ENCODE data around the gene TMSB4X. TPM values are rescaled to one million over a fixed set of nuclear protein-coding genes. Genes with fewer than 3 reads are reported as not detected.

The TMSB4X gene
- total and polyA plus RNA-seq, 2 of the 8 experiments (the other 6 are each of a cell fraction or from before 2014, with no cell fraction given): 2,063 to 2,112 TPM

DNA sequence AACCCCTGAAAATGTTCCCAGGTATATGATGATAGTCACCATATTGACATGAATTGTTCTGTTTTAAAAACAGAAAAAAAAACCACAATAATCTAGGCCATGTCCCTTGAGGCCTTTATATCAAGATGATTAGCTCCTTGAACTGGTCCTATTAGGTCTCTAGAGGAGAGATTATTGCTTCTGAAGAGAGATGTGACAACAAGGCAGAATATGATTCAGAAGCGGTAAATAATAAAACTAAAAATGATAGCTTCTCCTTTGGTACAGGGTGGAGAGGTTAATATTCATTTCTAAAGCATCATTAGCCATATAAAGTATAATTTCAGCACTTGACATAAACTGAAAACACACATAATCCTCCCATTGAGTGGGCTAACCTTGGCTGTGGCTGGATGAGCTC, 42.7 kb upstream of the TMSB4X start:
- H3K23me2 ChIP-seq (ENCODE audit: low read depth, low read length): no peaks in the 10 kb centered on the region
- no peaks in the 10 kb centered on the region; a peak in 1 of 4 replicates for H3K9me3 ChIP-seq (ENCODE audit: insufficient read depth in 2 of 2, low read depth in 1 of 2, low read length in 1 of 2)
- no peak overlapping the region for H2BK12ac ChIP-seq (ENCODE audit: low read depth, low read length)
- no peaks in the 10 kb centered on the region for H3K4me1 ChIP-seq (replicated peaks in 1 of 4; ENCODE audit: control insufficient read depth in 3 of 4, insufficient read depth in 4 of 4, low read length in 3 of 4)
- H3K79me2 ChIP-seq (ENCODE audit: control insufficient read depth in 1 of 2, insufficient read depth in 2 of 2, low read length in 2 of 2): no peaks in the 10 kb centered on the region
- no peak overlapping the region for H3K4me3 ChIP-seq (ENCODE audit: extremely low read depth in 1 of 4, insufficient read depth in 2 of 4, low read depth in 3 of 4, low read length in 4 of 4)
- no peaks in the 10 kb centered on the region for H3K27me3 ChIP-seq (replicated peaks in 1 of 4; ENCODE audit: control insufficient read depth in 3 of 4, extremely low read depth in 1 of 4, insufficient read depth in 3 of 4, low read length in 3 of 4)
- H2BK20ac ChIP-seq (ENCODE audit: low read length): no peak overlapping the region
- no peak overlapping the region for H3K23ac ChIP-seq (ENCODE audit: insufficient read length)
- H3K18ac ChIP-seq (ENCODE audit: extremely low read depth, low read length): no peak overlapping the region
- 78% methylated on average over 1 of the region's 1 CpG; no CpG with 5 or more reads in 1 of the 2 experiments for WGBS, 2 experiments (ENCODE audit: extremely low coverage in 1 of 2, insufficient coverage in 1 of 2, insufficient read length in 1 of 2, insufficient replicate concordance in 2 of 2, low coverage in 1 of 2, low lambda C conversion rate in 2 of 2, missing lambda C conversion rate in 1 of 2)
- ChIA-PET CTCF (ENCODE audit: partially characterized antibody) (no interaction called here), POLR2A (ENCODE audit: partially characterized antibody) (no interaction called here)
- H2BK120ac ChIP-seq (replicated peaks; ENCODE audit: low read depth, low read length): no peak overlapping the region
- no peak overlapping the region for H4K91ac ChIP-seq (replicated peaks; ENCODE audit: insufficient read length, low read length)
- no peak overlapping the region for H2BK5ac ChIP-seq (ENCODE audit: low read depth, low read length)
- H3K79me1 ChIP-seq (ENCODE audit: low read depth, low read length): no peaks in the 10 kb centered on the region
- FAIRE-seq (no peak), DNase-seq (ENCODE audit: low read depth in 1 of 2, low spot score in 2 of 2) (no peak)
- H2AFZ ChIP-seq (ENCODE audit: low read length): no peak overlapping the region
- H4K5ac ChIP-seq (ENCODE audit: insufficient read length, low read depth, low read length): no peak overlapping the region
- H3K27ac ChIP-seq (ENCODE audit: low read depth, low read length): no peak overlapping the region
- no peak overlapping the region for H4K8ac ChIP-seq (ENCODE audit: extremely low read depth, insufficient read depth, low read length)
- no peak overlapping the region for H3K14ac ChIP-seq (ENCODE audit: insufficient read length)
- no peak overlapping the region for H2AK5ac ChIP-seq (ENCODE audit: low read depth, low read length)
- no peak overlapping the region for H3K9ac ChIP-seq (replicated peaks in 1 of 4; ENCODE audit: extremely low read depth in 1 of 4, low read depth in 3 of 4, low read length in 3 of 4)
- H2BK15ac ChIP-seq (ENCODE audit: low read length): no peak overlapping the region
- H3K36me3 ChIP-seq (ENCODE audit: control insufficient read depth in 2 of 4, insufficient read depth in 4 of 4, low read length in 3 of 4): no peaks in the 10 kb centered on the region
- H3K56ac ChIP-seq (replicated peaks; ENCODE audit: insufficient read length, low read depth, low read length): no peak overlapping the region
- no peak overlapping the region for H3K4me2 ChIP-seq (ENCODE audit: insufficient read depth in 1 of 2, low read depth in 2 of 2, low read length in 2 of 2)
- no peaks in the 10 kb centered on the region for H4K20me1 ChIP-seq (replicated peaks in 1 of 2; ENCODE audit: control insufficient read depth in 1 of 2, insufficient read depth in 2 of 2, low read length in 2 of 2)
- H3K4ac ChIP-seq (replicated peaks; ENCODE audit: insufficient read length, low read depth, low read length): no peak overlapping the region
- TF ChIP-seq TEAD4 (IDR thresholded peaks at IDR 0.05; ENCODE audit: low read depth, low read length): no peak
- TF ChIP-seq, protein P1, sequence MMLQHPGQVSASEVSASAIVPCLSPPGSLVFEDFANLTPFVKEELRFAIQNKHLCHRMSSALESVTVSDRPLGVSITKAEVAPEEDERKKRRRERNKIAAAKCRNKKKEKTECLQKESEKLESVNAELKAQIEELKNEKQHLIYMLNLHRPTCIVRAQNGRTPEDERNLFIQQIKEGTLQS (IDR thresholded peaks at IDR 0.05; ENCODE audit: insufficient read depth, low read depth, low read length): no peak
- TF ChIP-seq RAD21 (IDR thresholded peaks at IDR 0.05 in 1 of 2, conservative IDR thresholded peaks at IDR 0.05 in 1 of 2; ENCODE audit: low read depth in 2 of 2, low read length in 2 of 2): no peak
- no peak for TF ChIP-seq KDM5A (IDR thresholded peaks at IDR 0.05; ENCODE audit: low read length)
- TF ChIP-seq ASH2L (IDR thresholded peaks at IDR 0.05; ENCODE audit: low read length): no peak
- TF ChIP-seq, protein P2, sequence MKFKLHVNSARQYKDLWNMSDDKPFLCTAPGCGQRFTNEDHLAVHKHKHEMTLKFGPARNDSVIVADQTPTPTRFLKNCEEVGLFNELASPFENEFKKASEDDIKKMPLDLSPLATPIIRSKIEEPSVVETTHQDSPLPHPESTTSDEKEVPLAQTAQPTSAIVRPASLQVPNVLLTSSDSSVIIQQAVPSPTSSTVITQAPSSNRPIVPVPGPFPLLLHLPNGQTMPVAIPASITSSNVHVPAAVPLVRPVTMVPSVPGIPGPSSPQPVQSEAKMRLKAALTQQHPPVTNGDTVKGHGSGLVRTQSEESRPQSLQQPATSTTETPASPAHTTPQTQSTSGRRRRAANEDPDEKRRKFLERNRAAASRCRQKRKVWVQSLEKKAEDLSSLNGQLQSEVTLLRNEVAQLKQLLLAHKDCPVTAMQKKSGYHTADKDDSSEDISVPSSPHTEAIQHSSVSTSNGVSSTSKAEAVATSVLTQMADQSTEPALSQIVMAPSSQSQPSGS (IDR thresholded peaks at IDR 0.05; ENCODE audit: low read length): no peak
- TF ChIP-seq, protein P3, sequence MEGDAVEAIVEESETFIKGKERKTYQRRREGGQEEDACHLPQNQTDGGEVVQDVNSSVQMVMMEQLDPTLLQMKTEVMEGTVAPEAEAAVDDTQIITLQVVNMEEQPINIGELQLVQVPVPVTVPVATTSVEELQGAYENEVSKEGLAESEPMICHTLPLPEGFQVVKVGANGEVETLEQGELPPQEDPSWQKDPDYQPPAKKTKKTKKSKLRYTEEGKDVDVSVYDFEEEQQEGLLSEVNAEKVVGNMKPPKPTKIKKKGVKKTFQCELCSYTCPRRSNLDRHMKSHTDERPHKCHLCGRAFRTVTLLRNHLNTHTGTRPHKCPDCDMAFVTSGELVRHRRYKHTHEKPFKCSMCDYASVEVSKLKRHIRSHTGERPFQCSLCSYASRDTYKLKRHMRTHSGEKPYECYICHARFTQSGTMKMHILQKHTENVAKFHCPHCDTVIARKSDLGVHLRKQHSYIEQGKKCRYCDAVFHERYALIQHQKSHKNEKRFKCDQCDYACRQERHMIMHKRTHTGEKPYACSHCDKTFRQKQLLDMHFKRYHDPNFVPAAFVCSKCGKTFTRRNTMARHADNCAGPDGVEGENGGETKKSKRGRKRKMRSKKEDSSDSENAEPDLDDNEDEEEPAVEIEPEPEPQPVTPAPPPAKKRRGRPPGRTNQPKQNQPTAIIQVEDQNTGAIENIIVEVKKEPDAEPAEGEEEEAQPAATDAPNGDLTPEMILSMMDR (IDR thresholded peaks at IDR 0.05; ENCODE audit: control extremely low read depth in 1 of 3, insufficient read depth in 1 of 3, low read depth in 1 of 3, low read length in 3 of 3): no peak
- TF ChIP-seq KDM4A (IDR thresholded peaks at IDR 0.05; ENCODE audit: low read depth, low read length, severe bottlenecking): no peak
- TF ChIP-seq EP300 (IDR thresholded peaks at IDR 0.05; ENCODE audit: borderline replicate concordance in 1 of 2, low read depth in 2 of 2, low read length in 2 of 2): no peak

Measured in H1 (cell line).